HG03521 (cell line): Measurements from ENCODE around the gene TBL3.
"Not testable (repeated sequence)": the region's sequence is repeated elsewhere in the genome, so short reads cannot be mapped to it uniquely, and the experiment has no call there.

Experiments
- ATAC-seq: cut with Tn5 transposase; IDR thresholded peaks from one replicate; pipeline ENCODE4 v1.9.1; 2021; ENCODE audit warnings: mild to moderate bottlenecking, moderate library complexity; ENCODE audit not compliant: unreplicated experiment

Gene TBL3

GRCh38 chr16:1942810-1943726, 28.8 kb upstream of the TBL3 start, which contains the start of gene MSRB1:
Gene MSRB1, minus strand, starts transcription at chr16:1943199. Its CDS starts 43 bp downstream, at chr16:1943156.
- peak; percentile 93 for ATAC-seq

GRCh38 chr16:1944612-1945199, 27.1 kb upstream of the TBL3 start:
- no peak for ATAC-seq

- no peak for ATAC-seq
Observed at GRCh38 chr16:1945559-1946391, 26.1 kb upstream of the TBL3 start.

GRCh38 chr16:1946495-1947368, 25.1 kb upstream of the TBL3 start:
- no peak for ATAC-seq

- no peak for ATAC-seq
Observed at GRCh38 chr16:1947369-1947670, 24.5 kb upstream of the TBL3 start.

DNA sequence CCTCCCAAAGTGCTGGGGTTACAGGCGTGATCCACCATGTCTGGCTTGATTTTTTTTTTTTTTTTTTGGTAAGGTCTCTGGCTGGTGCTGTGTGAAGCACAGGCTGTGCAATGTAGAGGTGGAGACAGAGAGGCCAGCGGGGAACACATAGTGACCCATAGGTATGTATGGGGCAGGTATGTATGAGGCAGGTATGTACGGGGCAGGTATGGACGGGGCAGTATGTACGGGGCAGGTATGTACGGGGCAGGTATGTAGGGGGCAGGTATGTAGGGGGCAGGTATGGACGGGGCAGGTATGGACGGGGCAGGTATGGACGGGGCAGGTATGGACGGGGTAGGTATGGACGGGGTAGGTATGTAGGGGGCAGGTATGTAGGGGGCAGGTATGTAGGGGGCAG, 22.3 kb upstream of the TBL3 start:
- no peak for ATAC-seq

DNA sequence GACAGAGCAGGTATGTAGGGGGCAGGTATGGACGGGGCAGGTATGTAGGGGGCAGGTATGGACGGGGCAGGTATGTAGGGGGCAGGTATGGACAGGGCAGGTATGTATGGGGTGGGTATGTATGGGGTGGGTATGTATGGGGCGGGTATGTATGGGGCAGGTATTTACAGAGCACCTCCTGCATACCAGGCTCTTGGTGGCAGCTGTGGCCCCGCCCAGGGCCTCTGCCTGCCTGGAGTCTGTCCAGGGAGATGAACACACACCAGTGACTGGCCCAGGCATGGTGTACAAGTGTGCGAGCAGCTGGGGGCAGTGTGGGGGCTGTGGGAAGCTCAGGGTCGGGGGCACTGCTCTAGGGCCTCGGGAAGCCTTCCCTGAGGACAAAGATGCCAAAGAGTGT, 21.8 kb upstream of the TBL3 start:
- no peak for ATAC-seq

DNA sequence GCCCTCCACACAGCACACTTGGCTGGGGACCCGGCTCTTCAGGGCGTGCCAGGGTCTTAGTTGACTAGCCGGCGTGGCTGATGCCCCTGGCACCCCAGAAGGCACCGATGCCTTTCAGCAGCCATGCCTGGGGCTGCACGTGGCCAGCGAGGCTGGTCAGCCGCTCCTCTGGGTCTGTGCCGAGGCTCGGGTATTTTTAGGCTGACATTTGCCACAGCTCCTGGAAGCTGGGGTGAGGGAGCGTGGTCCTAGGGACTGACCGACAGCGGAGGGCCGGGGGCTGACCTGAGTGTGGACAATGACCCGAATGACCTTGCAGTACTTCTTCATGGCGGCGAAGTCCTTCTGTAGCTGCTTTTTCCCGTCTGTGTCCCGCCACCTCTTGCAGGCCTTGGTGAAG, 21.3 kb upstream of the TBL3 start:
- no peak for ATAC-seq

DNA sequence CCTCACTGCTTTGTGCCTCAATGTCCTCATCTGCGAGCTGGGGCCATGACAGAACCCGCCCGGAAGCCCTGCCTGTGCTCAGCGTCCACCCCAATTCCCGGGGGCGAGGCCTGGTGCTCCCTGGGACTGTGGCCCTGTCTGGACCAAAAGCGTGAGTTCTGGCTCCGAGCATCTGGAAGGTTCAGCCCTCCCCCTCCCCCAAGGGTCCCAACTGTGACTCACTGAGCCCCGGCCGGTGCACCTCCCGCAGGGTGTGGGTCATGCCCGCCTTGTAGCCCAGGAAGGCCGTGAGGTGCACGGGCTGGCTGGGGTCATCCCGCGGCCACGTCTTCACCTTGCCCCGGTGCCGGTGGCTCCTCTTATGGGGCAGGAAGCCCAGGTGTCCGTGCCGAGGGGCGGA, 18.1 kb upstream of the TBL3 start:
- no peak for ATAC-seq

GRCh38 chr16:1957434-1958142, 14.3 kb upstream of the TBL3 start:
- not testable (repeated sequence) for ATAC-seq

- ATAC-seq, result not testable (repeated sequence)
Observed at GRCh38 chr16:1958143-1958491, 13.7 kb upstream of the TBL3 start.

DNA sequence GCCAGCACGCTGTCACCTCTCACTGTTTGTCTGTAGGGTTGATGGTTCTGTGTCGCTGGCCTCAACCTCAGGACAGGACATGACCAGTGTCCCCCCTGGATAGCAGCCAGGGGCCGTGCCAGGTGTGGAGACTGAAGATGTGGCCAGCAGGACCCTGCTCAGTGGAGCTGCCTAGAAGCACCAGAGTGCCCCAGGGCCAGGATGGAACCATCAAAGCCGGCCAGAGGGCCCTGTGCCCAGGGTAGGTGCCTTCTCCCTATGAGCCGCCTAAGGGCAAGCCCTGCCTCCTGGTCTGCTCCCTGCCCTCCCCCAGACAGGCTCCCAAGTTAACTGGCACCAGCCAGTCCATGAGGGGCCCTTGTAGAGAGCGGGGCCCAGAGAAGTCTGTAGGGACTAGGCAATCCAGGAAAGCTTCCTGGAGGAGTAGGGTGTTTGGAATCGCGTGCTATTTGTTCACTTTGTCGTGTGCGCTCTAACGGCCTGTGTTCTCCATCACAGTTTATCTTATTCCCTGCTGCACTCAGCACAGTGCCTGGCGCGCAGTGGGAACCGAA, 13.1 kb upstream of the TBL3 start:
- ATAC-seq, result peak; percentile 4

GRCh38 chr16:1959269-1960039, 12.4 kb upstream of the TBL3 start, which contains the start of gene NDUFB10:
Gene NDUFB10, plus strand, starts transcription at chr16:1959538. Its CDS starts 87 bp downstream, at chr16:1959625.
- ATAC-seq, result peak; percentile 72

DNA sequence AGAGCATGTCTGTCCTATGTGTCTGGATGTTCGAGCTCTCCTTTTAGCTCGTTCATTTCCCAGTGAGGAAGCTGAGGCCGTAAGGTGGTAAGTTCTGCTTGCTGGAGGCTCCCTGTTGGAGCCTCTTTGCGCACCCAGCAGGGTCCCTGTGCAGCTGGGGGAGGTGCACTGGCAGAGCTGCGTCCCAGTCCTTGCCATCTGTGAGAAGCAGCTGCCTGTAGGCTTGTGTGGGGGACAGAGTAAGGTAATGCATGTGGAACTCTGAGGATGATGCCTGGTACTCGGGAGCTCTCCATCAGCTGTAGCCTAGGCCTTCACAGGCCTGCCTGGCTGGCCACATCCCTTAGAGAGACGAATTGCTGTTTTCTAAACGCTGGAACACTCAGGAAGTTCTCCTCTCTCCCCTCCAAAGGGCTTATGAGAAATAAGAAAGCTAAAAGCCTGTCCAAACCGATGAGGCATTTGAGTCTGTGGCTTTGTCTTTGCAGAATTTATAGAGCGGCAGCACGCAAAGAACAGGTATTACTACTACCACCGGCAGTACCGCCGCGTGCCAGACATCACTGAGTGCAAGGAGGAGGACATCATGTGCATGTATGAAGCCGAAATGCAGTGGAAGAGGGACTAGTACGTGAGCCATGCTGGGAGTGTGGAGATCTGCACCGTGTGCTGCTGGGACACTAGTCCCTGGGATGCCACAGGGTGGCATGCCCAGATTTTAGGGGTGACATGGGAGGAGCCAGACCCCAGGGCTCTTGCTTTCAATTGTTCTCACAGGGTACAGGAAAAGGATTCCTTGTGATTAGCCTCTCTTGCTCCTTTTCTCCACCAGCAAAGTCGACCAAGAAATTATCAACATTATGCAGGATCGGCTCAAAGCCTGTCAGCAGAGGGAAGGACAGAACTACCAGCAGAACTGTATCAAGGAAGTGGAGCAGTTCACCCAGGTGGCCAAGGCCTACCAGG, 10.9 kb upstream of the TBL3 start:
- no peak for ATAC-seq

GRCh38 chr16:1961651-1962067, 10.2 kb upstream of the TBL3 start:
- ATAC-seq, result no peak

DNA sequence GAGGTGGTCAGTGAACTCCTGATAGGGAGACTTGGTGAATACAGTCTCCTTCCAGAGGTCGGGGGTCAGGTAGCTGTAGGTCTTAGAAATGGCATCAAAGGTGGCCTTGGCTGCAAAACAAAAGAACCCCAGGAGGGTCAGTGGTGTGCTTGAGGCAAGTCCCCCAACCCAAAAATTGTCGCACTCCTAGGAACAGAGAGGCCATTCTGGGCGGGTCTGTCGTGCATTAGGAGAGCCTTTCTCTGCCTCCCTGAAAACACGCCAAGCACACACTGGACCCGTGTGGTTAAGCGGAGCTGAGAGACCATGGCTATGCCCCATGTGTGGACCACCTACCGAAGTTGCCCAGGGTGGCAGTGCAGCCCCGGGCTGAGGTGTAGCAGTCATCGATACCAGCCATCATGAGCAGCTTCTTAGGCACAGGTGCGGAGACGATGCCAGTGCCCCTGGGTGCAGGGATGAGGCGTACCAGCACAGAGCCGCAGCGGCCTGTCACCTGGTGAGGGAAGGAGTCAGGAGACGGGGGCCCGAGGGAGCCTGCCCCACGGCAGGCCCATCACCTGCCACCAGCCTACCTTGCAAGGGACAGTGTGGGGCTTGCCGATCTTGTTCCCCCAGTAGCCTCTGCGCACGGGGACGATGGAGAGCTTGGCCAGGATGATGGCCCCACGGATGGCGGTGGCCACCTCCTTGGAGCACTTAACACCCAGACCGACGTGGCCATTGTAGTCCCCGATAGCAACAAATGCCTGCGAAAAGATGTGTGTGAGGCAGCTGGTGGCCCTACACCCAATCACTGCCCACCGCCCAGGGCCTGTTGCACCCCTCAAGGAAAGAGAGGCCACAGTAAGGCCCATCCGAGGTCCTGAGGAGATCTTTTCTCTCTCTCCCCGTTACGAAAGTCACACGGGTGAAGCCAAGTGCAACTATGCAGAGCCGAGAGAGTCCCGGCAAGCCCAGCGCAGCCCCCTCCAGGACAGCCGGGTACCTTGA, 9.4 kb upstream of the TBL3 start:
- ATAC-seq, result not testable (repeated sequence)
